Stimulated activated CD4-positive, alpha-beta T cell treated with anti-CD3 and anti-CD28 coated beads, Interleukin-15, amount 100 ng/mL, for 24 hours (primary cell): ENCODE data around the gene IL9R.
"Not testable (repeated sequence)": the region's sequence is repeated elsewhere in the genome, so short reads cannot be mapped to it uniquely, and the experiment has no call there.

Experiments
- DNase-seq: peaks from one replicate; pipeline ENCODE4 v3.0.0-alpha.2; 2020

Gene IL9R

DNA sequence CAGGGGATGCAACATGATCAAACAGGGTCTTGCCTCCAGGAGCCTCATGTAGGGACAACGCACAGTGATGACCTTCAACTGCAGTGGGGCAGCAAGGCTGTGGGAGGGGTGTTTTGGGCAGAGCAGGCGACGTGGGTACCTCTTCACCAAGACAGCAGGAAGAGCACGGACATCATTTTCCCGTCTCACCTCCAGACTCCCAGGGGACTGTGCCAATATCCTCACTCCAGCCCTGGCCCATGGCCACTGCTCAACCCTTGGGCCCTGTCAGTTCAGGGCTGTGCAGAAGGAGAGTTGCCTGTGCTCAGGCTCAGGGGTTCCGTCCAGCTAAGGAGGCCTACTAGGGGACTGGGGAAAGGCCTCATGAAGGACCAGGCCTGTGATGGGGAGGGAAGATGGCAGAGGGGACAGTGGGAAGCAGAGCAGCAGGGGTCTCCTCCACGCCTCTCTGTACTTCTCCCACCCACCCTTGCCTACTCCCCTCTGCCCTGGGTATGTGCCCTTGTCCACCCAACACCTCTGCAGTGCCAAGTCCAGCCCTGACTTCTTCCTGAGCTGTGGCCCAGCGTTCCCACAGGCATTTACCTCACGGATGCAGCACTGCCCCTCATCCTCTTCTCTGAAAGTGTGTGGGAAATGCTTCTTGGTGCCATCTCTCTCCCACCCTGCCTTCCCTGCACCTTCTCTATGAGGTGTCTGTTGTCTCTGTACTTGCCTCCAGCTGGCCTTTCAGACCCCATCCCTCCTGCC is 1.4 kb downstream of the IL9R start:
- DNase-seq: no peak

GRCh38 chrX:155999751-156000150 is 2.3 kb downstream of the IL9R start:
- DNase-seq: not testable (repeated sequence)

DNA sequence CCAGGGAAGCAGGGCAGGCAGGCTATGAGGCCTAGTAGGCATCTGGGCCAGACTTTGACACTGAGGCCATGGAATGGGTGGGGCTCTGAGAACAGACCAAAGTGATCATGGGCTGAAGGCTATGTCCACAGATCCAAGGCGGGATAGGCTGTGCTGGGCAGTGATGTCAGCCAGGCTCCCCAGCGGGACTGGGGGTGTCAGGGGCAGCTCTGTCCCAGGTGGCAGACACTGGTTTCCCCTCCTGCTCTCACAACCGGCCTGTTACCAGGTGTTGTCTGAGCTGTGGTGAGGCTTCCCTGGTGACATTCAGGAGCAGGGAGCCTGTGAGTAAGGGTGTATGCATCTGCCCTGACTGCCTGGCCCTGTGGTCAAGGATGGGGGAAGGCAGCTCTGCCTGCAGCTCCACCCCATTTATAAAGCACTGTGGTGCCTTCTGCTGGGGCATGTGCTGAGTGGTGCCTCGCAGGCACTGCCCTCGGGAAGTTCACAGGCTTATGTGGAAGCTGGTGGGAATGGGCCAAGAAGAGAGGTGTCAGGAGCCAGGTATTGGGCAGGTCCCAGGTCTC is 2.9 kb downstream of the IL9R start:
- DNase-seq: no peak

DNA sequence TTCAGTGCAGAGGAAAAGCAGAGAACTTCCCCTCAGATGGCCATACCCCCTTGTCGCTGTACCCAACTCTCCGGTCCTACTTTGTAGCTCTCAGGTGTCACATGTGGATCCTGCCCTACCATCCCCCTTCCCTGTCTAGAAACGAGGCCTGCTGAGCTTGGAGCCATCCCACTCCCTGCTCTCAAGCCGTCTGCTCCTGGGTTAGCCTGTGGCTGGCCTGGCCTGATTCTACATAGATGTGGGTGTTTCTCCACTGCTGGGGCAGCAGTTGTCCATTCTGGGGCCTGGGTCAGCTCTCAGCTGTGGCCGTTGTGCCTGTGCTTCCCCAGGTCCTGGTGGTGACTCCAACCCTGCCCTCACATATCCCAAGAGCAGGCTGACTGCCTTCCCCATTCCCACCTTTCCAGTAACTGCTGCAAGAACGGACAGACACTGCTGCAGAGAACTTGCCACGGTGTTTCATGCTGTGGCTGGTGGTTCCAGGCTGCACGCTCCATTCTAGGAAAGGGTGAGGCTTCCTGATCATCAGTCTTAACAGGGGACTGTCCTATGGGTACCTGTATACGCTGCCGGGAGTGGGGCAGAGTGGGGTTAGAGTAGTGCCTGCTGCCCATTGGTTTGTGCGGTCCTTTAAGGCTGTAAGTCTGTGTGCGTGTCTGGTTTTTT is 3.6 kb downstream of the IL9R start:
- DNase-seq: no peak

- no peak for DNase-seq
Measured at GRCh38 chrX:156001667-156002021, 4.1 kb downstream of the IL9R start.

- DNase-seq: no peak
Measured at GRCh38 chrX:156002507-156002906, 5.0 kb downstream of the IL9R start.

DNA sequence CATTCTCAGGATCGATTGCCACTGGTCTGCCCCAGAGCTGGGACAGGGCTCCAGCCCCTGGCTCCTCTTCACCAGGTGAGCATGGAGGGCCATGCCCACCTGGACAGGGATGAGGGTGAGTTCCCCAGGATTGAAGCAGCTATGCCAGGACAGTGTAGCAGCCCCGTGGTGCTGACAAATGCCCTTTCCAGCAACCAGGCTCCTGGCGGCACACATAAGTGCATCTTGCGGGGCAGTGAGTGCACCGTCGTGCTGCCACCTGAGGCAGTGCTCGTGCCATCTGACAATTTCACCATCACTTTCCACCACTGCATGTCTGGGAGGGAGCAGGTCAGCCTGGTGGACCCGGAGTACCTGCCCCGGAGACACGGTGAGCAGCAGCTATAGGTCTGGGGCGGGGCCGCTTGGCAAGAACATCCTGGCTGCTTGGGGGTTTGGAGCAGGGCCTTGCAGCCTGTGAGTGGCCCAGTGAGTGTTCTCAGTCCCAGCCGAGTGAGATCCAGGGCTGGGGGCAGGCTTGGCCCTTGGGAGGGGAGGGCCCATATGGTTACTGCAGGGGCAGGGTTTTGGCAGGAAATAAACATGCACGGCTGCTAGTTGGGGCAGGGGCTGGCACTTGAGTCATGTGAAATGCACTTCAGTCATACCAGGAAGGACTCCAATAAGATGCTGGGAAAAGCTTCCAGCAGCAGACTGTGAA is 6.1 kb downstream of the IL9R start:
- no peak for DNase-seq

DNA sequence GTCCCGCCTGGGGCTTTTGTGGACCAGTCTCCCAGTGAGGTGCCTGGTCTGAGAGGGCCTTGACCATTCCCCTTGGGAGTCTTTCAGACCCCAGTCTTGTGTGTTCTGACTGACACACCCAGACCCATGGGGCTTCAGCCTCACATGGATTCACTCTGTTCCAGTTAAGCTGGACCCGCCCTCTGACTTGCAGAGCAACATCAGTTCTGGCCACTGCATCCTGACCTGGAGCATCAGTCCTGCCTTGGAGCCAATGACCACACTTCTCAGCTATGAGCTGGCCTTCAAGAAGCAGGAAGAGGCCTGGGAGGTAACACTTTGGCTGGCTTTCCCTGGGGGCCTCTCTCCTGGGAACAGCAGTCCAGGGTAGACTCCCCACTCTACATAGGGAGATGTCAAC is 6.8 kb downstream of the IL9R start:
- DNase-seq: no peak

DNA sequence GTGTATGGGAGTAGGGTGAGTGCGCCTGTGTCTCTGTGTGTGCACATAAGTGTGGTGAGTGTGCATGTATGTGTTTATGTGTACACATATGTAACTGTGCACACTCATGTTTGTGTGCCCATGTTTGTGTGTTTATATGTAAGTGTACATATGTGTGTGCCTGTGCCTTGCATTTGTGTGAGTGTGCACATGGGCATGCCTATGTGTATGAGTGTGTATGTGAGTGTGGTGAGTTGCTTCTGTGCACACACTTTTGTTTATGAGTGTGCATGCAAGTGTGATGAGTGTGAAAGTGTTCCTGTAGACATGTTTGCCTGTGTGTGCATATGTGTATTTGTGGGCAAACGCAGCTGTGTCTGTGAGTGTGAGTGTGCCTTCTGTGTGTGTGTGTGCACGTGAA is 7.2 kb downstream of the IL9R start:
- DNase-seq: no peak

GRCh38 chrX:156005144-156005543 is 7.6 kb downstream of the IL9R start:
- DNase-seq: no peak

DNA sequence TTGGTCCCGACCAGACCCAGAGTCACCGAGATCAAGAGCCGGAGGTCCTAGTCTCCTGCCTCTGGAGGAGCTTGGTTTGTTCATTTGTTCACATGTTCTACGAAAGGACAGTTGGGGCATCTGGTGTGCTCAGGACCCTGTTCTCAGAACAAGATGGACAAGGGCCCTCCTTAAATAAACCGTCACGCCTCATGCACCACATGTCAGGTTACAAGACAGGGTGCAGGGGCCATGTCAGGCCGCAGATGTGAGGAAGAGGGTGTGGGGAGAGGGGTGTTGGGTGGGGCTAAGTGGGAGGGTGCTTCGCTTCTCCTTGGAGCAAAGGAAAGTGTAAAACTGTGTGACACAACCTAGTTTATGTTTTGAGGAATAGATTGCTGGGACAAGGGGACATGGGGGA is 9.0 kb downstream of the IL9R start:
- not testable (repeated sequence) for DNase-seq

DNA sequence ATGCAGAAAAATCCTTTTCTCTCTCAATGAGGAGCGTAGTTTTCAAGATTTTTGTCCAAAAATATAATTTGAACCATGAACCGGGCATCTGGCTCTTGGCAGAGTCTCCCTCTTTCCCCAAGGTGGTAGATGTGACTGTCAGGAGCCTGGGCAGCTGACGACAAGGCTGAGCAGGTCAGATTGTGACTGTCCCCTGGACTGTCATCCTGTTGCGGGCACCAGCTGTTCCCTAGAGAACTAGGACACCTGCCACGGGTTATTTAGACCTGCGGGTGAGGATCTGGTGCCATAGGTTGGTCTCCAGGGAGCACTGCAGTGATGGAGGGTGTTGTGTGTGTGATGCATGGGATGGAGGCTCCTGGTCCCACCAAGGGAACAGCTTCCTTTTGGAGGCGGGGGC is 10.9 kb downstream of the IL9R start:
- not testable (repeated sequence) for DNase-seq

DNA sequence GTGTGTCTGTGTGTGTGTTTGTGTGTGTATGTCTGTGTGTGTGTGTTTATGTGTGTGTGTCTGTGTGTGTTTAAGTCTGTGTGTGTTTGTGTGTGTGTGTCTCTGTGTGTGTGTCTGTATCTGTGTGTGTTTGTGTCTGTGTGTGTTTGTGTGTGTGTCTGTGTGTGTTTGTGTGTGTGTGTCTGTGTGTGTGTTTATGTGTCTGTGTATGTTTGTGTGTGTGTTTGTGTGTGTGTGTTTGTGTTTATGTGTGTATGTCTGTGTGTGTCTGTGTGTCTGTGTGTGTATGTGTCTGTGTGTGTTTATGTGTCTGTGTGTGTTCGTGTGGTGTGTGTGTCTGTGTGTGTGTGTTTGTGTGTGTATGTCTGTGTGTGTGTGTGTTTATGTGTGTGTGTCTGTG is 11.4 kb downstream of the IL9R start:
- no peak for DNase-seq

GRCh38 chrX:156009691-156010090 is 12.2 kb downstream of the IL9R start:
- DNase-seq: not testable (repeated sequence)

DNA sequence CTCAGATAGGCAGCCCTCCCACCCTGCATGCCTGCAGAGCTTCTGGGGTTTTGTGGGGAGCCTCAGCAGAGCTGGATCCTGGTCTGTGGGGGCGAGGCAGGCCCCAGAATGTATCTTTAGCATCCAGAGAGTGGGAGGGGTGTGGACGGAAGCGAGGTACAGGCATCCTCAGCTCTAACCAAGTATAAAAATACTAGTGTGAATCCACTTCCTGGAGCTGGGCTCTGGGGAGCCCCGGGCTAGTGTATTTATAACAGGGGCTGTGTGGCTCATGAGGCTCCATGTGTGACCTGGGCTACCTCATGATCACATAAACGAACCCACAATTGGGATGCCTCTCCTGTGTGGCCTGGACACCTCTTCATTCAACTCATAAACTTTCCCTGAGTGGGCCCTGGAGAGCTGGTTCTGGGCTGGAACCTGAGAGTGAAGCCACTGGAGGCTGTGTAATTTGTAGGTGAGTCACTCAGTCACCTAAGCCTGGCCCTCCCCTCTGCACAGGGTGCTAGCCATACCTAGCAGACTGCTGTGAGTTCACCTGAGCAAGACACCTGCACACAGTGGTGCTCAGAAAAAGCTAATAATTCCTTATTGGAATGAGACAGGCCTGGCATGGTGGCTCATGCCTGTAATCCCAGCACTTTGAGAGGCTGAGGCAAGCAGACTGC is 15.9 kb downstream of the IL9R start:
- DNase-seq: not testable (repeated sequence)

GRCh38 chrX:156019846-156020245 is 22.4 kb downstream of the IL9R start:
- not testable (repeated sequence) for DNase-seq

DNA sequence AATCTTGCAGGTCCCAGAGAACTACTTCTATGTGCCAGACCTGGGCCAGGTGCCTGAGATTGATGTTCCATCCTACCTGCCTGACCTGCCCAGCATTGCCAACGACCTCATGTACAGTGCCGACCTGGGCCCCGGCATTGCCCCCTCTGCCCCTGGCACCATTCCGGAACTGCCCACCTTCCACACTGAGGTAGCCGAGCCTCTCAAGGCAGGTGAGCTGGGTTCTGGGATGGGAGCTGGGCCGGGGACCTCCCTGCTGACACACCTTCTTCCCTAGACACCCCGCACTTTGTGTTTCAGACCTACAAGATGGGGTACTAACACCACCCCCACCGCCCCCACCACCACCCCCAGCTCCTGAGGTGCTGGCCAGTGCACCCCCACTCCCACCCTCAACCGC is 25.5 kb downstream of the IL9R start:
- DNase-seq: not testable (repeated sequence)

GRCh38 chrX:156024949-156025492 is 27.5 kb downstream of the IL9R start:
- not testable (repeated sequence) for DNase-seq

GRCh38 chrX:156028653-156029237 is 31.2 kb downstream of the IL9R start:
- DNase-seq: not testable (repeated sequence)

GRCh38 chrX:156029296-156029695 is 31.8 kb downstream of the IL9R start:
- not testable (repeated sequence) for DNase-seq

DNA sequence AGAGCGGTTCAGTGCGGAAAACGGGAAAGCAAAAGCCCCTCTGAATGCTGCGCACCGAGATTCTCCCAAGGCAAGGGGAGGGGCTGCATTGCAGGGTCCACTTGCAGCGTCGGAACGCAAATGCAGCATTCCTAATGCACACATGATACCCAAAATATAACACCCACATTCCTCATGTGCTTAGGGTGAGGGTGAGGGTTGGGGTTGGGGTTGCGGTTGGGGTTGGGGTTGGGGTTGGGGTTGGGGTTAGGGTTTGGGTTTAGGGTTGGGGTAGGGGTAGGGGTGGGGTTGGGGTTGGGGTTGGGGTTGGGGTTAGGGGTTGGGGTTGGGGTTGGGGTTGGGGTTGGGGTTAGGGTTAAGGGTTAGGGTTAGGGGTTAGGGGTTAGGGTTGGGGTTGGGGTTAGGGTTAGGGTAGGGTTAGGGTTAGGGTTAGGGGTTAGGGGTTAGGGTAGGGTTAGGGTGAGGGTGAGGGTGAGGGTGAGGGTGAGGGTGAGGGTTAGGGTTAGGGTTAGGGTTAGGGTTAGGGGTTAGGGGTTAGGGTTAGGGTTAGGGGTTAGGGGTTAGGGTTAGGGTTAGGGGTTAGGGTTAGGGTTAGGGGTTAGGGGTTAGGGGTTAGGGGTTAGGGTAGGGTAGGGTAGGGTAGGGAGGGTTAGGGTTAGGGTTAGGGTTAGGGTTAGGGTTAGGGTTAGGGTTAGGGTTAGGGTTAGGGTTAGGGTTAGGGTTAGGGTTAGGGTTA is 32.4 kb downstream of the IL9R start:
- not testable (repeated sequence) for DNase-seq

DNA sequence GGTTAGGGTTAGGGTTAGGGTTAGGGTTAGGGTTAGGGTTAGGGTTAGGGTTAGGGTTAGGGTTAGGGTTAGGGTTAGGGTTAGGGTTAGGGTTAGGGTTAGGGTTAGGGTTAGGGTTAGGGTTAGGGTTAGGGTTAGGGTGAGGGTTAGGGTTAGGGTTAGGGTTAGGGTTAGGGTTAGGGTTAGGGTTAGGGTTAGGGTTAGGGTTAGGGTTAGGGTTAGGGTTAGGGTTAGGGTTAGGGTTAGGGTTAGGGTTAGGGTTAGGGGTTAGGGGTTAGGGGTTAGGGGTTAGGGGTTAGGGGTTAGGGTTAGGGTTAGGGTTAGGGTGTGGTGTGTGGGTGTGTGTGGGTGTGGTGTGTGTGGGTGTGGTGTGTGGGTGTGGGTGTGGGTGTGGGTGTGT is 33.0 kb downstream of the IL9R start:
- DNase-seq: not testable (repeated sequence)
